Stimulated activated naive B cell treated with anti-CD40 and anti-IgM and Interleukin-4, amounts not matched to agents 10 μg/mL and 1 μg/mL and 100 μg/mL, for 72 hours (primary cell): ENCODE results near the gene G6PD.

Source experiments
- ATAC-seq, 2 donors: fragments of 150-1000 bp; cut with Tn5 transposase; replicated peaks; 2 replicates each; pipeline ENCODE4 v1.10.0; 2021; ENCODE audit warnings: moderate library complexity in 1 of 2
- DNase-seq: peaks from one replicate; pipeline ENCODE4 v3.0.0; 2021
- H3K27ac Mint-ChIP-seq: one replicate; pipeline ENCODE4 v1.8.0; 2022; ENCODE audit warnings: mild to moderate bottlenecking, mixed read lengths
- H3K27me3 Mint-ChIP-seq, 2 donors: one replicate each; pipeline ENCODE4 v1.8.0; 2022; ENCODE audit warnings: mixed read lengths in 2 of 2
- H3K36me3 Mint-ChIP-seq, 2 donors: one replicate each; pipeline ENCODE4 v1.8.0; 2022; ENCODE audit warnings: mixed read lengths in 2 of 2, mild to moderate bottlenecking in 1 of 2
- H3K4me1 Mint-ChIP-seq, 2 donors: one replicate each; pipeline ENCODE4 v1.8.0; 2022; ENCODE audit warnings: mixed read lengths in 2 of 2, mild to moderate bottlenecking in 1 of 2
- H3K4me3 Mint-ChIP-seq, 2 donors: one replicate each; pipeline ENCODE4 v1.8.0; 2022; ENCODE audit warnings: mild to moderate bottlenecking in 2 of 2, mixed read lengths in 2 of 2, moderate library complexity in 1 of 2
- H3K9me3 Mint-ChIP-seq, 2 donors: one replicate each; pipeline ENCODE4 v1.8.0; 2022; ENCODE audit warnings: mixed read lengths in 2 of 2, mild to moderate bottlenecking in 1 of 2

Gene G6PD

GRCh38 chrX:154482786-154483185 lies 63.9 kb downstream of the G6PD start:
- no peak overlapping the region for H3K27ac Mint-ChIP-seq
- DNase-seq (no peak), ATAC-seq (no peak)
- H3K9me3 Mint-ChIP-seq, result no peaks in the 10 kb centered on the region
- no peaks in the 10 kb centered on the region for H3K27me3 Mint-ChIP-seq
- H3K36me3 Mint-ChIP-seq, result peaks cover 7 to 9% of the 10 kb centered on the region in 2 donors
- no peak overlapping the region for H3K4me3 Mint-ChIP-seq
- H3K4me1 Mint-ChIP-seq, result peaks cover 13 to 37% of the 10 kb centered on the region in 2 donors

GRCh38 chrX:154481911-154482601 lies 64.6 kb downstream of the G6PD start:
- H3K4me1 Mint-ChIP-seq, result peaks cover 12 to 34% of the 10 kb centered on the region in 2 donors
- ATAC-seq (no peak), DNase-seq (no peak)
- H3K4me3 Mint-ChIP-seq, result no peak overlapping the region
- no peaks in the 10 kb centered on the region for H3K27me3 Mint-ChIP-seq
- no peaks in the 10 kb centered on the region for H3K9me3 Mint-ChIP-seq
- H3K27ac Mint-ChIP-seq, result no peak overlapping the region
- H3K36me3 Mint-ChIP-seq, result peaks cover 5 to 6% of the 10 kb centered on the region in 2 donors
